IPS-18a (cell line): Measurements from ENCODE around the gene FLT4.

ENCODE experiments used
- H3K27ac ChIP-seq: one replicate; pipeline ENCODE4 v1.5.1; 2013; ENCODE audit warnings: low read length
- H3K27me3 ChIP-seq: one replicate; pipeline ENCODE4 v1.6.1; 2013; ENCODE audit warnings: mild to moderate bottlenecking, low read length; ENCODE audit not compliant: control insufficient read depth, insufficient read depth
- H3K36me3 ChIP-seq: one replicate; pipeline ENCODE4 v1.6.1; 2013; ENCODE audit warnings: low read depth, low read length; ENCODE audit not compliant: control insufficient read depth
- H3K4me1 ChIP-seq: one replicate; pipeline ENCODE4 v1.6.1; 2013; ENCODE audit warnings: low read depth, low read length; ENCODE audit not compliant: control insufficient read depth
- H3K4me3 ChIP-seq: one replicate; pipeline ENCODE4 v1.5.1; 2013; ENCODE audit warnings: low read length
- H3K9ac ChIP-seq: one replicate; pipeline ENCODE4 v1.6.1; 2013; ENCODE audit warnings: mild to moderate bottlenecking, low read length, moderate library complexity
- H3K9me3 ChIP-seq: one replicate; pipeline ENCODE4 v1.6.1; 2013; ENCODE audit warnings: low read depth, low read length; ENCODE audit not compliant: control insufficient read depth

The FLT4 gene

DNA sequence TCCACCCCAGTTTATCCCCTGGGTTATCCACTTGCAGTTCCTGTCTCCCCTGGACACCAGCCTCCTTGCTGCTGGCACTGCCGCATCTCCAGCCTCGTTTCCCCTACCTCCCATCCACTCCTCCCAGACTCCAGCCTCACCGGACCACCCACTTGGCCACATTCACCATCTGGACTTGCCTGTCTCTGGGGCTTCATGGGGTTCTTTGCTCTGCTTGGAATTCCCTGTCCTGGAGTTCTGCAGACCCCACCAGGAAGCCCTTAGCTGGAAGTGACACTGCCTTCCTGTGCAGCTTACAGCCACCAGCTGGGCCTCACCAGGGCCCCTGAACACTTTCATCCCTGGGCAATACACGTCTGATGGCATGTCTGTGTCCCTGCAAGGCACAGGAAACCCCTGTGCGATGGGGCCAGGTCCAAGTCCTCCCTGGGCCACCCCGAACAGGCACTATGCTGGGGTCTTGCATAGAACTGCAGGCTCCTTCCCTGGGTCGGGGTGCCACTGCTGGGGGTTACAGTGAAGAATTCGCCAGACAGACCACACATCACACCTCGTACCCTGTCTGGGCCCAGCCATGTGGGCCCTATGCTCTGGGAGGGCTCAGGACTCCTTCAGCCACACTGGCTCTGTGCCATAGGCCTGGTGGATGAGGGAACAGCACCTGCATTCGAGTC, 3.0 kb downstream of the FLT4 start:
- Histone ChIP-seq H3K27ac (no peak overlapping the region), H3K27me3 (peaks cover 38% of the 10 kb centered on the region), H3K9me3 (no peaks in the 10 kb centered on the region), H3K36me3 (no peaks in the 10 kb centered on the region), H3K4me1 (no peaks in the 10 kb centered on the region), H3K4me3 (no peak overlapping the region), H3K9ac (no peak overlapping the region)

DNA sequence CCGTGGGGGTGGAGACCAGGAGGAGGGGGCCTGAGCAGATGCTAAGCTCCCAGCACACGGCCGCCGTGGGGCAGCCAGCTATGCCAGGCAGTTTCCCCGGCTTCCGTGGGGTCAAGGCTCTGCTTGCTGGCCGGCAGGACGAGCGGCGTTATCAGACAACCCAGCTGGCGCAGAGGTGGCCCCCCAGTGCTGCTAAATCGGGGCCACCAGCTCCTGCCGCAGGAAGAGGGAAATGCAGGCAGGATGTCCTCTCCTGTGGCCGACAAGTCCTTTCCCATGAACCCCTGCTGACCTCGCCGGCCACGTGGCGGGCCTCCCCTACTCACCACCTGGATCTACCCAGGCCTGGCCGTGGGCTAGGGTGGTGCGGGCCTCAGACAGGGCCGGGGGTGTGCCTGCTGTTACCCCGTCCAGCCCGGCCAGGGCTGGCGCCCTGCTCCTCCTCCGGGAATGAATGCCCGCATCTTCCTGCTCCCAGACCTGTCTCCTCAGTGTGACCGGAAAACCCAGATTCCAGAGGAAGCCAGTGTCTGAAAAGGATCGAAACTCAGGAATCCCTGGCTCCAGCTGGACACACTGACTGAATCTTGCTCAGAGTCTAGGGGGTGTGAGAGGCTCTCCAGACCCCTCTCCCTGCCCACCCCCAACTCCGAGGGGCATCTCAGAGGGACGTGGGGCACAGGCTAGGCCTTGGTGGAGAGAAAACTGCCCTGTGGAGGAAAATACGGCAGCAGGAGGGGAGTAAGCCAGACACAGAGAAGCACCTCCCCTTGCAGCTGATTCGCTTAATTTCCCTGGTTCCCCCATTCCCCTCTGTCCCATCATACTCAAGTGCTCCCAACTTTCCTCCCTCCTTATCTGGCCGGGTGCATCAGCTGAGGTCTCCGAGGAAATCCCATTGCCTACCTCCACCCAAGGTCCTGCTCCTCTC, 3.9 kb downstream of the FLT4 start:
- no peaks in the 10 kb centered on the region for H3K4me1 ChIP-seq
- H3K27ac ChIP-seq = no peak overlapping the region
- no peaks in the 10 kb centered on the region for H3K9me3 ChIP-seq
- H3K4me3 ChIP-seq = no peak overlapping the region
- H3K36me3 ChIP-seq = no peaks in the 10 kb centered on the region
- peaks cover 30% of the 10 kb centered on the region for H3K27me3 ChIP-seq
- no peak overlapping the region for H3K9ac ChIP-seq

DNA sequence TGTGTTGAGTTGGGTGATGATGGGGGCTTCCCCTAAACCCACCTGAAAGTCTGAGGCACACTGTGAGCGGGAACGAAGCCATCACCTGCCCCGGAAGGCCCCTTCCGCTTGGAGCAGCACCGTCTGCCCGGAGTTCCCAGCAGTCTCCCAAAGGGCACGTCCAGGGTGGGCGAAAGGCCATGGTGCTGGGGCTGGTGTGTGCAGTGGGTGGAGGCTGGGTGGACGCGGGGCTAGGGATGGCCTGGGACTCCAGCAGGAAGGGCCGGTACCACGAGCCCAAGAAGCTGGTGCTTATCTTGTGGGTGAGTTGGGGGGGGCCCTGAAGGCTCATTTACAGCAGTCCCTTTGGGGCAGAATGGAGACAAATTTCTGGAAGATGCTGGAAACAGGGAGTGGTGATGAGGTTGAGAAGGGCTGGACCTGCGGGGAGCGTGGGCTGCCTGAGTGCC, 4.6 kb downstream of the FLT4 start:
- H3K4me1 ChIP-seq = no peaks in the 10 kb centered on the region
- H3K27ac ChIP-seq = no peak overlapping the region
- H3K27me3 ChIP-seq = peaks cover 23% of the 10 kb centered on the region
- H3K9ac ChIP-seq = no peak overlapping the region
- no peaks in the 10 kb centered on the region for H3K9me3 ChIP-seq
- H3K36me3 ChIP-seq = no peaks in the 10 kb centered on the region
- no peak overlapping the region for H3K4me3 ChIP-seq

- Histone ChIP-seq H3K36me3 (no peaks in the 10 kb centered on the region), H3K4me1 (no peaks in the 10 kb centered on the region), H3K4me3 (no peak overlapping the region), H3K27ac (no peak overlapping the region), H3K9ac (no peak overlapping the region), H3K9me3 (no peaks in the 10 kb centered on the region), H3K27me3 (peaks cover 19% of the 10 kb centered on the region)
Observed at GRCh38 chr5:180644129-180644824, 5.1 kb downstream of the FLT4 start.

GRCh38 chr5:180643191-180643851, 6.1 kb downstream of the FLT4 start:
- no peaks in the 10 kb centered on the region for H3K36me3 ChIP-seq
- no peaks in the 10 kb centered on the region for H3K4me1 ChIP-seq
- no peak overlapping the region for H3K4me3 ChIP-seq
- H3K9ac ChIP-seq = no peak overlapping the region
- H3K9me3 ChIP-seq = no peaks in the 10 kb centered on the region
- H3K27me3 ChIP-seq = peaks cover 10% of the 10 kb centered on the region
- no peak overlapping the region for H3K27ac ChIP-seq

DNA sequence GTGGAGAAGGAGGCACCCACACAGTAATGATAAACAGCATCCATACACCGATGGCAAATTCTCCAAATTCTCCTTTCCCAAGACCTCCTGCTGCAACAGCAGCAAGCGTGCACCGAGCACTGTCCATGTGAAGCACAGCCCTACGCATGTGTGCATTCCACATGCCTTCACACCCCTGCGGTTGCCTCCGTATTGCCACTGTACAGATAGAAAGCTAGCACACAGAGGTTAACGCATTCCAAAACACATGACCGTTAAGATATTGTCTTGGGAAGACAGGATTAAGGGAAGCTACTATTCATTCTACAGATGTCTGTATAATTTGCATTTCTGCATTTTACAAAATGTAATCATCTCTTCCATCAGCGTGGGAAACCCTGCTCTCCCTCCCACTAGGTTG, 6.6 kb downstream of the FLT4 start:
- Histone ChIP-seq H3K4me1 (no peaks in the 10 kb centered on the region), H3K27me3 (peaks cover 4% of the 10 kb centered on the region), H3K4me3 (no peak overlapping the region), H3K36me3 (no peaks in the 10 kb centered on the region), H3K9ac (no peak overlapping the region), H3K9me3 (no peaks in the 10 kb centered on the region), H3K27ac (no peak overlapping the region)

- no peak overlapping the region for H3K4me3 ChIP-seq
- no peaks in the 10 kb centered on the region for H3K4me1 ChIP-seq
- H3K9me3 ChIP-seq = no peaks in the 10 kb centered on the region
- no peak overlapping the region for H3K27ac ChIP-seq
- H3K36me3 ChIP-seq = no peaks in the 10 kb centered on the region
- no peaks in the 10 kb centered on the region for H3K27me3 ChIP-seq
- no peak overlapping the region for H3K9ac ChIP-seq
Observed at GRCh38 chr5:180642181-180642775, 7.1 kb downstream of the FLT4 start.

DNA sequence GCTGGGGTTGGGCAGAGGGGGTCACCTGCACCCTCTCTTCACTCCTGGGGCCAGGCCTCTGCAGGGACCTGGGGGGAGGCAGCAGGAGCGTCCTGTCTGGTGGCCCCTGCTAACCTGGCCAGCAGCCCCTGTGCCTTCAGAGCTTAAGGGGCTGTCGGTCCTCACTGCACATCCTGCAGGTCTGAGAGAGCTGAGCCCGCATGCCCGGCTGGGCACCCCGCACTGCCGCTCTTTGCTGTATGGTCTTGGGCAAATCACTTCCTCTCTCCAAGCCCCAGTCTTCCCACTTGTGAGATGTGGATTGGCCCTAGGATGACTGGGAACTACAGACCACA, 7.9 kb downstream of the FLT4 start:
- H3K27me3 ChIP-seq = no peaks in the 10 kb centered on the region
- no peak overlapping the region for H3K9ac ChIP-seq
- no peaks in the 10 kb centered on the region for H3K9me3 ChIP-seq
- H3K4me1 ChIP-seq = no peaks in the 10 kb centered on the region
- no peak overlapping the region for H3K4me3 ChIP-seq
- no peak overlapping the region for H3K27ac ChIP-seq
- H3K36me3 ChIP-seq = no peaks in the 10 kb centered on the region

DNA sequence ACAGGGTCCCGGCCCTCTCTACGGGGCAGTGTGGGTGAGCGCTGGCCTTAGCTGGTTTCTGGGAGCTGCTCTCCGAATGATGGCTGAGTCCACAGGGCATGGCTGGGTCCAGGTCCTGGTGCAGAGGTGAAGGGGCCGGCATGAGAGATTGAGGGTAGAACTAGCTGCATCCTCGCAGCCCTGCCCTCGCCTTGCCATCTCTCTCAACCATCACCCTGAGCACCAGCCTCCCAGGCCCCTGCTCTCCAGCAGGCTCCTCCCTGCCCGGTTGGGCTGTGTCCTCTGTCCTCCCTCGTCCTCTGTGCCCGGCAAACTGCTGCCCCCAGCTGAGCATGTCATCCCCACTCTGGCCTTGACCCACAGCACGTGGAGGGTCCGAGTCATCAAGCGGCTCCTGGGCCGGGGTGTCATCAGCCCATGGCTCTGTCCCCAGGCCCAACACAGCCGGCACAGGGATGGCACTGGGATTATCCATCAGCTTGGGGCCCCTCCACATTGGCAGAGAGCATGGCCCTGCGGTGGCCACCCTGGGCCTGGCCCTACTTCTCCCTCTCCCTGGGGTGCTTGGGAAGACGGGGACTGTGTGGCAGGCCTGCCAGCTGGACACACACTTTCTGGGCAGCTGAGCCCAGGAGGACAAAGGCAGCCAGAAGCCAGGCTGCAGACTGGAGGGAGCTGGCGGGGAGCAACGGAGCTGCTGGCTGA, 8.4 kb downstream of the FLT4 start:
- no peaks in the 10 kb centered on the region for H3K36me3 ChIP-seq
- H3K27me3 ChIP-seq = no peaks in the 10 kb centered on the region
- no peaks in the 10 kb centered on the region for H3K4me1 ChIP-seq
- H3K9me3 ChIP-seq = no peaks in the 10 kb centered on the region
- H3K27ac ChIP-seq = no peak overlapping the region
- H3K4me3 ChIP-seq = no peak overlapping the region
- H3K9ac ChIP-seq = no peak overlapping the region

DNA sequence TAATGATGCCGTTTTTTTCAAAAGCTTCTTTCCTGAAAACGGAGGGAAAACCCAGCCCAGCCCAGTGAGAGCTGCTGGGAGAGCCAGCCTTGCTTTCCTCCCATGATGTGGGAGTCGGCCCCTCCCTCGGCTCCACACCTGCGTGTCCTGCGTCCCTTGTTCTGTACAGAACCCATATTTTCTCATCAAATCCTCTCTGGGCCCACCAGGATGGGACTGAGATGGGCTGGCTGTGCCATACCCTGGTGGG, 8.9 kb downstream of the FLT4 start:
- Histone ChIP-seq H3K27me3 (no peaks in the 10 kb centered on the region), H3K9ac (no peak overlapping the region), H3K4me3 (no peak overlapping the region)

More for the DNA sequence above, 8.9 kb downstream of the FLT4 start:
- Histone ChIP-seq H3K4me1 (no peaks in the 10 kb centered on the region), H3K9me3 (no peaks in the 10 kb centered on the region), H3K36me3 (no peaks in the 10 kb centered on the region), H3K27ac (no peak overlapping the region)
